Activated CD4-positive, CD25-positive, alpha-beta regulatory T cell treated with anti-CD3 and anti-CD28 coated beads, Interleukin-2, amount 50 U/mL, for 24 hours (primary cell): ENCODE measurements around the gene PNMA8C.
A peak's percentile ranks its signal among the peaks of the same experiment; 100 is the strongest.
"Not testable (repeated sequence)": the region's sequence is repeated elsewhere in the genome, so short reads cannot be mapped to it uniquely, and the experiment has no call there.

Source experiments
- ATAC-seq, 2 donors: fragments of 150-1000 bp; cut with Tn5 transposase; one replicate each; pipeline ENCODE4 v1.10.0; 2021; ENCODE audit warnings: mild to moderate bottlenecking in 1 of 2, moderate library complexity in 1 of 2

Gene PNMA8C

GRCh38 chr19:46411088-46411924, 17.4 kb downstream of the PNMA8C start:
- no peak for ATAC-seq

- ATAC-seq: no peak
Measured at GRCh38 chr19:46410205-46411087, 18.3 kb downstream of the PNMA8C start.

- ATAC-seq: no peak
Measured at GRCh38 chr19:46409191-46409590, 19.5 kb downstream of the PNMA8C start.

GRCh38 chr19:46408664-46409039, 20.1 kb downstream of the PNMA8C start:
- ATAC-seq: no peak

- ATAC-seq: no peak
Measured at GRCh38 chr19:46407856-46408663, 20.7 kb downstream of the PNMA8C start.

GRCh38 chr19:46406976-46407375, 21.8 kb downstream of the PNMA8C start:
- no peak for ATAC-seq

- no peak for ATAC-seq
Measured at GRCh38 chr19:46404753-46405468, 23.8 kb downstream of the PNMA8C start.

GRCh38 chr19:46404055-46404752, 24.5 kb downstream of the PNMA8C start:
- ATAC-seq: no peak

- ATAC-seq: no peak
Measured at GRCh38 chr19:46402725-46403124, 26.0 kb downstream of the PNMA8C start.

GRCh38 chr19:46397801-46398479, 30.8 kb downstream of the PNMA8C start:
- ATAC-seq: not testable (repeated sequence)

- peak in 1 of 2 donors; percentile 12 for ATAC-seq
Measured at GRCh38 chr19:46394402-46394797, 34.3 kb downstream of the PNMA8C start.

- ATAC-seq: peak in 1 of 2 donors; percentile 5
Measured at GRCh38 chr19:46393456-46394401, 35.0 kb downstream of the PNMA8C start.

- no peak for ATAC-seq
Measured at GRCh38 chr19:46392837-46393236, 35.9 kb downstream of the PNMA8C start.

GRCh38 chr19:46392252-46392801, 36.4 kb downstream of the PNMA8C start:
- no peak for ATAC-seq

GRCh38 chr19:46391296-46392251, 37.2 kb downstream of the PNMA8C start:
- no peak for ATAC-seq

GRCh38 chr19:46390866-46391265, 37.9 kb downstream of the PNMA8C start:
- ATAC-seq: no peak

GRCh38 chr19:46390121-46390858, 38.4 kb downstream of the PNMA8C start:
- ATAC-seq: no peak
